ENCODE measurements around the gene EPDR1.
A peak's percentile ranks its signal among the peaks of the same experiment; 100 is the strongest.

The EPDR1 gene

GRCh38 chr7:37920305-37920848 lies at the start of gene EPDR1:
TSS of gene EPDR1 (plus strand) at chr7:37920640. CDS start at chr7:37920940, 300 bp downstream.
- peak; percentile 57 for DNase-seq

GRCh38 chr7:37882086-37882485 lies 38.4 kb upstream of the EPDR1 start:
- DNase-seq, result no peak

GRCh38 chr7:37893359-37893758 lies 27.1 kb upstream of the EPDR1 start:
- DNase-seq, result no peak

GRCh38 chr7:37894671-37895070 lies 25.8 kb upstream of the EPDR1 start:
- no peak for DNase-seq

GRCh38 chr7:37899712-37900247 lies 20.7 kb upstream of the EPDR1 start:
- DNase-seq, result no peak

GRCh38 chr7:37901236-37901827 lies 19.1 kb upstream of the EPDR1 start:
- no peak for DNase-seq

- no peak for DNase-seq
These were observed 18.4 kb upstream of the EPDR1 start for GRCh38 chr7:37901890-37902524.

GRCh38 chr7:37908221-37908788 lies 12.1 kb upstream of the EPDR1 start:
- DNase-seq, result no peak

- no peak for DNase-seq
These were observed 7.7 kb upstream of the EPDR1 start for GRCh38 chr7:37912756-37913155.

GRCh38 chr7:37915438-37915837 lies 5.0 kb upstream of the EPDR1 start:
- no peak for DNase-seq

GRCh38 chr7:37916017-37916672 lies 4.3 kb upstream of the EPDR1 start:
- DNase-seq, result no peak

GRCh38 chr7:37916673-37917660 lies 3.5 kb upstream of the EPDR1 start, which contains the start of gene SFRP4:
TSS of gene SFRP4 (minus strand) at chr7:37916817. CDS start at chr7:37916537, 280 bp downstream.
- peak; percentile 21 for DNase-seq

GRCh38 chr7:37918526-37918925 lies 1.9 kb upstream of the EPDR1 start:
- no peak for DNase-seq

GRCh38 chr7:37920849-37921805 lies 687 bp downstream of the EPDR1 start:
- peak; percentile 61 for DNase-seq

- DNase-seq, result no peak
These were observed 1.4 kb downstream of the EPDR1 start for GRCh38 chr7:37921876-37922275.

- DNase-seq, result no peak
These were observed 3.6 kb downstream of the EPDR1 start for GRCh38 chr7:37923996-37924395.

- DNase-seq, result no peak
These were observed 4.1 kb downstream of the EPDR1 start for GRCh38 chr7:37924491-37925041.

- DNase-seq, result no peak
These were observed 5.2 kb downstream of the EPDR1 start for GRCh38 chr7:37925620-37926019.

GRCh38 chr7:37927773-37928444 lies 7.5 kb downstream of the EPDR1 start:
- DNase-seq, result no peak

- no peak for DNase-seq
These were observed 8.4 kb downstream of the EPDR1 start for GRCh38 chr7:37928878-37929277.

Data from GDM1 (cell line).